Measurements from ENCODE around the gene ADGRD2.

Gene ADGRD2

GRCh38 chr9:124470726-124471125 lies 20.5 kb downstream of the ADGRD2 start:
- Histone ChIP-seq H3K79me2 (ENCODE audit: control insufficient read depth, insufficient read depth, low read length, poor library complexity) (no peaks in the 10 kb centered on the region), H3K4me3 (ENCODE audit: low read depth, low read length) (no peak overlapping the region), H2BK12ac (ENCODE audit: low read length) (no peak overlapping the region), H2BK120ac (ENCODE audit: insufficient read depth, low read length, poor library complexity) (no peak overlapping the region), H3K27me3 (ENCODE audit: insufficient read depth, low read length) (no peaks in the 10 kb centered on the region), H3K4ac (ENCODE audit: low read depth, low read length) (no peak overlapping the region), H3K27ac (ENCODE audit: low read depth, low read length) (no peak overlapping the region), H3K79me1 (ENCODE audit: low read length) (no peaks in the 10 kb centered on the region), H3K9me3 (ENCODE audit: insufficient read depth, low read depth, low read length) (peaks cover 2% of the 10 kb centered on the region), H2AFZ (ENCODE audit: insufficient read depth, low read length, poor library complexity) (no peak overlapping the region), H4K12ac (ENCODE audit: low read depth, low read length) (no peak overlapping the region), H3K14ac (ENCODE audit: low read length) (no peak overlapping the region), H4K8ac (ENCODE audit: low read depth, low read length) (no peak overlapping the region), H3K18ac (ENCODE audit: low read length) (no peak overlapping the region), H4K91ac (ENCODE audit: low read depth, low read length) (no peak overlapping the region), H2AK5ac (ENCODE audit: low read length) (no peak overlapping the region), H3K9ac (ENCODE audit: low read length) (no peak overlapping the region), H2BK5ac (ENCODE audit: low read depth, low read length, poor library complexity) (no peak overlapping the region), H3K4me1 (ENCODE audit: control insufficient read depth in 1 of 2, insufficient read depth in 2 of 2, low read length in 2 of 2) (no peaks in the 10 kb centered on the region), H3K23ac (ENCODE audit: low read length) (no peak overlapping the region), H3K4me2 (ENCODE audit: low read length) (no peak overlapping the region), H3K36me3 (ENCODE audit: control insufficient read depth in 1 of 2, insufficient read depth in 2 of 2, low read length in 2 of 2) (no peaks in the 10 kb centered on the region)
- no peak for DNase-seq
- no CpG with 5 or more reads among the region's 7 CpGs for WGBS (ENCODE audit: extremely low coverage, insufficient coverage, insufficient read length)

- H3K79me2 ChIP-seq (ENCODE audit: control insufficient read depth, insufficient read depth, low read length, poor library complexity): no peaks in the 10 kb centered on the region
- peaks cover 2% of the 10 kb centered on the region for H3K9me3 ChIP-seq (ENCODE audit: insufficient read depth, low read depth, low read length)
- no peak overlapping the region for H2BK12ac ChIP-seq (ENCODE audit: low read length)
- no peak overlapping the region for H3K9ac ChIP-seq (ENCODE audit: low read length)
- no peak overlapping the region for H3K4me2 ChIP-seq (ENCODE audit: low read length)
- no peak overlapping the region for H3K14ac ChIP-seq (ENCODE audit: low read length)
- WGBS (ENCODE audit: extremely low coverage, insufficient coverage, insufficient read length): no CpG with 5 or more reads among the region's 9 CpGs
- H4K91ac ChIP-seq (ENCODE audit: low read depth, low read length): no peak overlapping the region
- H3K4ac ChIP-seq (ENCODE audit: low read depth, low read length): no peak overlapping the region
- no peaks in the 10 kb centered on the region for H3K36me3 ChIP-seq (ENCODE audit: control insufficient read depth in 1 of 2, insufficient read depth in 2 of 2, low read length in 2 of 2)
- H2BK5ac ChIP-seq (ENCODE audit: low read depth, low read length, poor library complexity): no peak overlapping the region
- H3K23ac ChIP-seq (ENCODE audit: low read length): no peak overlapping the region
- no peaks in the 10 kb centered on the region for H3K79me1 ChIP-seq (ENCODE audit: low read length)
- peak overlapping the region; percentile 2 for H4K12ac ChIP-seq (ENCODE audit: low read depth, low read length)
- no peaks in the 10 kb centered on the region for H3K4me1 ChIP-seq (ENCODE audit: control insufficient read depth in 1 of 2, insufficient read depth in 2 of 2, low read length in 2 of 2)
- H3K18ac ChIP-seq (ENCODE audit: low read length): no peak overlapping the region
- H2AFZ ChIP-seq (ENCODE audit: insufficient read depth, low read length, poor library complexity): no peak overlapping the region
- H2AK5ac ChIP-seq (ENCODE audit: low read length): no peak overlapping the region
- H2BK120ac ChIP-seq (ENCODE audit: insufficient read depth, low read length, poor library complexity): no peak overlapping the region
- H3K27me3 ChIP-seq (ENCODE audit: insufficient read depth, low read length): no peaks in the 10 kb centered on the region
- H3K4me3 ChIP-seq (ENCODE audit: low read depth, low read length): no peak overlapping the region
- H3K27ac ChIP-seq (ENCODE audit: low read depth, low read length): no peak overlapping the region
- DNase-seq: no peak
- no peak overlapping the region for H4K8ac ChIP-seq (ENCODE audit: low read depth, low read length)
Measured at GRCh38 chr9:124471761-124472160, 21.5 kb downstream of the ADGRD2 start.

- no peak overlapping the region for H2AK5ac ChIP-seq (ENCODE audit: low read length)
- no peak overlapping the region for H2BK120ac ChIP-seq (ENCODE audit: insufficient read depth, low read length, poor library complexity)
- no peak overlapping the region for H4K91ac ChIP-seq (ENCODE audit: low read depth, low read length)
- no peaks in the 10 kb centered on the region for H3K9me3 ChIP-seq (ENCODE audit: insufficient read depth, low read depth, low read length)
- no peak overlapping the region for H3K4ac ChIP-seq (ENCODE audit: low read depth, low read length)
- WGBS (ENCODE audit: extremely low coverage, insufficient coverage, insufficient read length): no CpG with 5 or more reads among the region's 7 CpGs
- peaks cover 4% of the 10 kb centered on the region for H3K27me3 ChIP-seq (ENCODE audit: insufficient read depth, low read length)
- H3K4me1 ChIP-seq (ENCODE audit: control insufficient read depth in 1 of 2, insufficient read depth in 2 of 2, low read length in 2 of 2): peaks cover 3 to 4% of the 10 kb centered on the region in 2 experiments
- H3K4me2 ChIP-seq (ENCODE audit: low read length): no peak overlapping the region
- no peak overlapping the region for H3K9ac ChIP-seq (ENCODE audit: low read length)
- H4K8ac ChIP-seq (ENCODE audit: low read depth, low read length): no peak overlapping the region
- no peaks in the 10 kb centered on the region for H3K79me1 ChIP-seq (ENCODE audit: low read length)
- H3K18ac ChIP-seq (ENCODE audit: low read length): no peak overlapping the region
- no peak overlapping the region for H2BK5ac ChIP-seq (ENCODE audit: low read depth, low read length, poor library complexity)
- H3K36me3 ChIP-seq (ENCODE audit: control insufficient read depth in 1 of 2, insufficient read depth in 2 of 2, low read length in 2 of 2): no peaks in the 10 kb centered on the region
- no peak overlapping the region for H3K14ac ChIP-seq (ENCODE audit: low read length)
- H2BK12ac ChIP-seq (ENCODE audit: low read length): no peak overlapping the region
- H3K23ac ChIP-seq (ENCODE audit: low read length): no peak overlapping the region
- no peak overlapping the region for H3K27ac ChIP-seq (ENCODE audit: low read depth, low read length)
- no peak overlapping the region for H2AFZ ChIP-seq (ENCODE audit: insufficient read depth, low read length, poor library complexity)
- H4K12ac ChIP-seq (ENCODE audit: low read depth, low read length): no peak overlapping the region
- no peaks in the 10 kb centered on the region for H3K79me2 ChIP-seq (ENCODE audit: control insufficient read depth, insufficient read depth, low read length, poor library complexity)
- peak overlapping the region; percentile 31 for H3K4me3 ChIP-seq (ENCODE audit: low read depth, low read length)
- DNase-seq: no peak
Measured at GRCh38 chr9:124472770-124473169, 22.5 kb downstream of the ADGRD2 start.

GRCh38 chr9:124473310-124473709 lies 23.1 kb downstream of the ADGRD2 start:
- H4K12ac ChIP-seq (ENCODE audit: low read depth, low read length): no peak overlapping the region
- peaks cover 7 to 8% of the 10 kb centered on the region in 2 experiments for H3K4me1 ChIP-seq (ENCODE audit: control insufficient read depth in 1 of 2, insufficient read depth in 2 of 2, low read length in 2 of 2)
- no peak overlapping the region for H3K9ac ChIP-seq (ENCODE audit: low read length)
- no peak overlapping the region for H2AFZ ChIP-seq (ENCODE audit: insufficient read depth, low read length, poor library complexity)
- WGBS (ENCODE audit: extremely low coverage, insufficient coverage, insufficient read length): no CpG with 5 or more reads among the region's 10 CpGs
- peaks cover 4% of the 10 kb centered on the region for H3K27me3 ChIP-seq (ENCODE audit: insufficient read depth, low read length)
- no peak overlapping the region for H3K18ac ChIP-seq (ENCODE audit: low read length)
- DNase-seq: no peak
- no peak overlapping the region for H3K4ac ChIP-seq (ENCODE audit: low read depth, low read length)
- no peak overlapping the region for H4K8ac ChIP-seq (ENCODE audit: low read depth, low read length)
- no peak overlapping the region for H2BK120ac ChIP-seq (ENCODE audit: insufficient read depth, low read length, poor library complexity)
- H2BK5ac ChIP-seq (ENCODE audit: low read depth, low read length, poor library complexity): no peak overlapping the region
- no peak overlapping the region for H3K23ac ChIP-seq (ENCODE audit: low read length)
- H3K79me1 ChIP-seq (ENCODE audit: low read length): no peaks in the 10 kb centered on the region
- no peak overlapping the region for H2AK5ac ChIP-seq (ENCODE audit: low read length)
- H3K36me3 ChIP-seq (ENCODE audit: control insufficient read depth in 1 of 2, insufficient read depth in 2 of 2, low read length in 2 of 2): no peaks in the 10 kb centered on the region
- H3K79me2 ChIP-seq (ENCODE audit: control insufficient read depth, insufficient read depth, low read length, poor library complexity): no peaks in the 10 kb centered on the region
- H3K27ac ChIP-seq (ENCODE audit: low read depth, low read length): no peak overlapping the region
- no peak overlapping the region for H3K4me2 ChIP-seq (ENCODE audit: low read length)
- no peak overlapping the region for H2BK12ac ChIP-seq (ENCODE audit: low read length)
- no peak overlapping the region for H3K4me3 ChIP-seq (ENCODE audit: low read depth, low read length)
- H4K91ac ChIP-seq (ENCODE audit: low read depth, low read length): no peak overlapping the region
- H3K14ac ChIP-seq (ENCODE audit: low read length): no peak overlapping the region
- no peaks in the 10 kb centered on the region for H3K9me3 ChIP-seq (ENCODE audit: insufficient read depth, low read depth, low read length)
